ENCODE data around the gene NPTX2. TPM values are rescaled to one million over a fixed set of nuclear protein-coding genes. Genes with fewer than 3 reads are reported as not detected.
"Not testable (repeated sequence)": the region's sequence is repeated elsewhere in the genome, so short reads cannot be mapped to it uniquely, and the experiment has no call there.

The NPTX2 gene
- total RNA-seq, 4 donors from 2014 or later = 10.1 to 49.8 (median 24.7) TPM

DNA sequence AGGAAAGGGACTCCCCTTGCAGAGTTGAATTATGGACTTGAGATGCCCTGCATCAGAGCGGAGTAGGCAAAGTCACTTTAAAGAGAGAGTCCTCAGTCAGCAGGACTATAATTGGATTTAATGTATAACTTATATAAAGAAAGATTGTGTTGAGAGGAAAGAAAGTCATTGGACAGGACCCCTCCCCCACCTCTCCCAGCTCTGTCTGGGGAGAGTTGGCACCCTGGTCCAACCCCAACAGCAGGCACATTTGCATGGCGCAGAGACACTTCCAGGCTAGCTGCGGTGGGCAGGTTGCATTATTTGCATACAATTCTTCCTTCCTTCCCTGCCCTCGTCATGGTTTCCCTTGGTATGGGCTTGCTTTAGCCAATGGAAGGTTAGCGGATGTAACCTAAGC, 46.1 kb upstream of the NPTX2 start:
- WGBS, 2 donors (ENCODE audit: low coverage in 1 of 2) = 71 to 77% methylated on average over 3 to 4 of the region's 5 CpGs
- Histone ChIP-seq H3K36me3 (no peaks in the 10 kb centered on the region), H3K27me3 (peaks cover 18% of the 10 kb centered on the region), H3K27ac (peak overlapping the region in 2 of 4 donors; percentile 6 to 69), H3K9me3 (peaks cover 0 to 7% (median 0%) of the 10 kb centered on the region in 3 donors), H3K4me3 (no peak overlapping the region), H3K4me1 (no peaks in the 10 kb centered on the region)
- TF ChIP-seq POLR2A (IDR thresholded peaks at IDR 0.05) (no peak), EP300 (IDR thresholded peaks at IDR 0.05) (no peak), POLR2AphosphoS5 (IDR thresholded peaks at IDR 0.05) (no peak)
- TF ChIP-seq, protein P1, sequence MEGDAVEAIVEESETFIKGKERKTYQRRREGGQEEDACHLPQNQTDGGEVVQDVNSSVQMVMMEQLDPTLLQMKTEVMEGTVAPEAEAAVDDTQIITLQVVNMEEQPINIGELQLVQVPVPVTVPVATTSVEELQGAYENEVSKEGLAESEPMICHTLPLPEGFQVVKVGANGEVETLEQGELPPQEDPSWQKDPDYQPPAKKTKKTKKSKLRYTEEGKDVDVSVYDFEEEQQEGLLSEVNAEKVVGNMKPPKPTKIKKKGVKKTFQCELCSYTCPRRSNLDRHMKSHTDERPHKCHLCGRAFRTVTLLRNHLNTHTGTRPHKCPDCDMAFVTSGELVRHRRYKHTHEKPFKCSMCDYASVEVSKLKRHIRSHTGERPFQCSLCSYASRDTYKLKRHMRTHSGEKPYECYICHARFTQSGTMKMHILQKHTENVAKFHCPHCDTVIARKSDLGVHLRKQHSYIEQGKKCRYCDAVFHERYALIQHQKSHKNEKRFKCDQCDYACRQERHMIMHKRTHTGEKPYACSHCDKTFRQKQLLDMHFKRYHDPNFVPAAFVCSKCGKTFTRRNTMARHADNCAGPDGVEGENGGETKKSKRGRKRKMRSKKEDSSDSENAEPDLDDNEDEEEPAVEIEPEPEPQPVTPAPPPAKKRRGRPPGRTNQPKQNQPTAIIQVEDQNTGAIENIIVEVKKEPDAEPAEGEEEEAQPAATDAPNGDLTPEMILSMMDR (IDR thresholded peaks at IDR 0.05) = no peak
- no peak for ATAC-seq

DNA sequence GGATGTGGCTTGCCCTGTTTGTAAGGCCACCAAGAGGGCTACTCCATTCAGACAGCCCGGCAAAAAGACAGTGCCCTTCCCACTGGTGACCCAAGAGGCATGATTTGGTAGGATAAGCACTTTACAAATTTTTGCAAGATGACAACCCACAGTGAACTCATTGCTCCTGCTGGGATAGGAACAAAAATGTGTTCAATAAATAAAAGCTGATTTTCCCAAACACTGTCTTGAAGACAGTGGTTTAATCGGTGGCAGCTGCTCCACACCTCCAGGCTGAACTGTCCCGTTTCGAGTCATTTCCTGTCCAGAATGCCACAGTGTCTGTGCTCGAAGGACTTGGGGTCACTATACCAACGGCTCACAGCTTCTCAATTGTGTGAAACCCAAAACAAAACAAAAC, 45.1 kb upstream of the NPTX2 start:
- Histone ChIP-seq H3K36me3 (no peaks in the 10 kb centered on the region), H3K27ac (peak overlapping the region in 1 of 4 donors; percentile 69), H3K27me3 (peaks cover 18% of the 10 kb centered on the region), H3K4me1 (no peaks in the 10 kb centered on the region), H3K9me3 (peaks cover 0 to 17% (median 0%) of the 10 kb centered on the region in 3 donors), H3K4me3 (no peak overlapping the region)
- whole genome bisulfite sequencing, 2 donors (ENCODE audit: low coverage in 1 of 2) = 76% methylated on average over 4 to 5 of the region's 6 CpGs
- TF ChIP-seq EP300 (IDR thresholded peaks at IDR 0.05) = no peak
- TF ChIP-seq POLR2A (IDR thresholded peaks at IDR 0.05) = no peak
- TF ChIP-seq, protein P1 (IDR thresholded peaks at IDR 0.05) = no peak
- no peak for ATAC-seq

DNA sequence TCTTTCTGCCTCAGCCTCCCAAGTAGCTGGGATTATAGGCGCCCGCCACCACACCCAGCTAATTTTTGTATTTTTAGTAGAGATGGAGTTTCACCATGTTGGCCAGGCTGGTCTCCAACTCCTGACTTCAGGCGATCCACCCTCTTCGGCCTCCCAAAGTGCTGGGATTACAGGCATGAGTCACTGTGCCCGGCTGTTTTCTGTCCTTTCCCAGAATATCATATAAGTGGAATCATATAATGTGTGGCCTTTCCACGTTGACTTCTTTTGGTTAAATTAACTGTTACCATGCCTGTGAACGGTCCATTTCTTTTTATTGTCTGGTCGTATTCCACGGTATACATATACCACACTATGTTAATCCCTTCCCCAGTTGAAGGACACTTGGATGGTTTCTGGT, 44.4 kb upstream of the NPTX2 start:
- peaks cover 19% of the 10 kb centered on the region for H3K27me3 ChIP-seq
- not testable (repeated sequence) for H3K4me3 ChIP-seq, H3K4me1 ChIP-seq, H3K36me3 ChIP-seq, ATAC-seq, H3K27ac ChIP-seq
- 85 to 92% methylated on average over 4 to 9 of the region's 9 CpGs for WGBS, 2 donors (ENCODE audit: low coverage in 1 of 2)
- peaks cover 0 to 24% (median 0%) of the 10 kb centered on the region in 3 donors for H3K9me3 ChIP-seq

DNA sequence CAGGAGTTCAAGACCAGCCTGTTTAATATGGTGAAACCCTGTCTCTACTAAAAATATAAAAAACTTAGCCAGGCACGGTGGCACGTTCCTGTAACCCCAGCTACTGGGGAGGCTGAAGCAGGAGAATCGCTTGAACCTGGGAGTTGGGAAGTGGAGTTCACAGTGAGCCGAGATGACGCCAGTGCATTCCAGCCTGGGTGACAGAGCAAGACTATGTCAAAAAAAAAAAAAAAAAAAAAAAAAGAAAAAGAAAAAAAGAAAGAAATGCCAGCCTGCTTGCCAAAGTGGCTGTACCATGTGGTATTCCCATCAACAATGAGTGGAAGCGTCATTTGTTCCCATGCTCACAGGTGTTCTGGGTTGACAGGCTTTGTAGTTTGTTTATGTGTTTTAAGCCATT, 43.3 kb upstream of the NPTX2 start:
- WGBS, 2 donors (ENCODE audit: low coverage in 1 of 2) = 67 to 78% methylated on average over 1 to 5 of the region's 6 CpGs
- Histone ChIP-seq H3K9me3 (peaks cover 0 to 26% (median 0%) of the 10 kb centered on the region in 3 donors), H3K27ac (no peak overlapping the region), H3K36me3 (no peaks in the 10 kb centered on the region), H3K27me3 (peaks cover 16% of the 10 kb centered on the region), H3K4me3 (no peak overlapping the region), H3K4me1 (no peaks in the 10 kb centered on the region)
- ATAC-seq = no peak
- TF ChIP-seq POLR2AphosphoS5 (IDR thresholded peaks at IDR 0.05) = no peak
- TF ChIP-seq POLR2A (IDR thresholded peaks at IDR 0.05) = no peak
- TF ChIP-seq, protein P1 (IDR thresholded peaks at IDR 0.05) = no peak
- TF ChIP-seq EP300 (IDR thresholded peaks at IDR 0.05) = no peak

DNA sequence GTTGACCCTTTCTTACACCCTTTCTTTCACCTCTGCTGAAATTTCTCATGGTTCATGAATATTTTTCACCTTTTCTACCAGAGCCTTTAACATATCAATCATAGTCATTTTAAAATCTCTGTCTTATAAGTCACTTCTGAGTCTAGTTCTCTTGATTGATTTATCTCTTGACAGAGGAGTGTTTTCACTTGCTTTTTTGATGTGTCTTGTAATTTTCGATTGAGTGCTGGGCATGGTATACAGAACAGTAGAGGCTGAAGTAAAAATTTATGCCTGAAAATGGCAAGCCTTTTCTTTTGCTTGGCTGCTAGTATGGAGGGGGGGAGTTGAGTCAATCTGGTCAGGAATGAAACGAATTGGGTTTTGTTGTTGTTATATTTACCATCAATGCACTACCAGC, 41.2 kb upstream of the NPTX2 start:
- peaks cover 11% of the 10 kb centered on the region for H3K27me3 ChIP-seq
- TF ChIP-seq, protein P1 (IDR thresholded peaks at IDR 0.05) = no peak
- no peak for TF ChIP-seq POLR2AphosphoS5 (IDR thresholded peaks at IDR 0.05)
- TF ChIP-seq EP300 (IDR thresholded peaks at IDR 0.05) = no peak
- TF ChIP-seq POLR2A (IDR thresholded peaks at IDR 0.05) = no peak
- WGBS, 2 donors (ENCODE audit: low coverage in 1 of 2) = 35 to 77% methylated on average over 2 of the region's 2 CpGs

More for the DNA sequence above, 41.2 kb upstream of the NPTX2 start:
- H3K4me1 ChIP-seq = no peaks in the 10 kb centered on the region
- H3K27ac ChIP-seq = no peak overlapping the region
- no peak for ATAC-seq
- no peak overlapping the region for H3K4me3 ChIP-seq
- H3K9me3 ChIP-seq = peaks cover 0 to 26% (median 0%) of the 10 kb centered on the region in 3 donors
- H3K36me3 ChIP-seq = no peaks in the 10 kb centered on the region

Measured in gastroesophageal sphincter (tissue), 4 donors.